GM10266 (cell line): ENCODE results near the gene MGAT3.

ENCODE experiments used
- DNase-seq: peaks from one replicate; pipeline ENCODE4 v3.0.0; 2012; ENCODE audit errors: extremely low spot score
- TF ChIP-seq, protein P1 (sequence below): IDR thresholded peaks from 2 replicates; pipeline ENCODE4 v1.5.1; 2012; ENCODE audit warnings: mild to moderate bottlenecking, low read depth; ENCODE audit not compliant: control insufficient read depth, insufficient read depth; ENCODE audit errors: missing control alignments

Gene MGAT3

DNA sequence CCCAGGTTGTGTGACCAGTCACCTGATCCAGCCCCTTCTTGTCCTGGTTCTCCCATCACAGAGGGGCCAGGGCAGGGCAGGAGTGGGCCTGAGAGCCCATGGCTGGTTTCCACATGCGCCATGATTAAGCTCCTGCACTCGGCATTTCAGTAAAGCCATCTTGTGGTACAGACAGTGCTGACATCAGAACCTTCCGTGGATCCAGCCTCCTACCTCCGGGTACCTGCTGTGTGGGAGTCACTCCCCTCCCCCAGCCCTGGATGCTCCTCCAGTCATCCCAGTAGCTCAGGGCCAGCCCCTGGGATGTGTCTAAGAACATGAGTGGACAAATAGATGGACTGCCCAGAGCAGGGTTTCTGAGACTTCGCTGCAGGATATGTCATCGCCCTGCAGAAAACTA, 22.1 kb upstream of the MGAT3 start:
- DNase-seq = no peak
- TF ChIP-seq, protein P1, sequence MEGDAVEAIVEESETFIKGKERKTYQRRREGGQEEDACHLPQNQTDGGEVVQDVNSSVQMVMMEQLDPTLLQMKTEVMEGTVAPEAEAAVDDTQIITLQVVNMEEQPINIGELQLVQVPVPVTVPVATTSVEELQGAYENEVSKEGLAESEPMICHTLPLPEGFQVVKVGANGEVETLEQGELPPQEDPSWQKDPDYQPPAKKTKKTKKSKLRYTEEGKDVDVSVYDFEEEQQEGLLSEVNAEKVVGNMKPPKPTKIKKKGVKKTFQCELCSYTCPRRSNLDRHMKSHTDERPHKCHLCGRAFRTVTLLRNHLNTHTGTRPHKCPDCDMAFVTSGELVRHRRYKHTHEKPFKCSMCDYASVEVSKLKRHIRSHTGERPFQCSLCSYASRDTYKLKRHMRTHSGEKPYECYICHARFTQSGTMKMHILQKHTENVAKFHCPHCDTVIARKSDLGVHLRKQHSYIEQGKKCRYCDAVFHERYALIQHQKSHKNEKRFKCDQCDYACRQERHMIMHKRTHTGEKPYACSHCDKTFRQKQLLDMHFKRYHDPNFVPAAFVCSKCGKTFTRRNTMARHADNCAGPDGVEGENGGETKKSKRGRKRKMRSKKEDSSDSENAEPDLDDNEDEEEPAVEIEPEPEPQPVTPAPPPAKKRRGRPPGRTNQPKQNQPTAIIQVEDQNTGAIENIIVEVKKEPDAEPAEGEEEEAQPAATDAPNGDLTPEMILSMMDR = no peak

DNA sequence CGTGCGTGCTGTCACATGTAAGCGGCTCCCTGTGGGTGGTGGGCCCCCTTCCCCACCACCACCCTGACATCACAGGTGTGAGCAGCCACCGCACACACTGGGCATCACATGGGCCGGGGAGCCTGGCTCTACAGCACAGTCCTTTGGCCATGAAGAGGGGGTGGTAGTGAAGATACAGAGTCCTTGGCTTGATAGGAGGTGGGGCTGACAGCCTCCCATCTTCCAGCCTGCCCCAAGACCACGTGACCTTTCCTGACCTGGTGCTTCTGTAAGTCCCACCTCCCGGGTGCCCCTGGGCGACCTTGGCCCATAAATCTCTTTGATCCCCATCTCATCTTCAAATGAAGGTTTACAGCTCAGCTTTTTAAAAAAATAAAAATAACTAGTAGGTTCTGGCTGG, 21.2 kb upstream of the MGAT3 start:
- DNase-seq = no peak
- TF ChIP-seq, protein P1 = no peak

DNA sequence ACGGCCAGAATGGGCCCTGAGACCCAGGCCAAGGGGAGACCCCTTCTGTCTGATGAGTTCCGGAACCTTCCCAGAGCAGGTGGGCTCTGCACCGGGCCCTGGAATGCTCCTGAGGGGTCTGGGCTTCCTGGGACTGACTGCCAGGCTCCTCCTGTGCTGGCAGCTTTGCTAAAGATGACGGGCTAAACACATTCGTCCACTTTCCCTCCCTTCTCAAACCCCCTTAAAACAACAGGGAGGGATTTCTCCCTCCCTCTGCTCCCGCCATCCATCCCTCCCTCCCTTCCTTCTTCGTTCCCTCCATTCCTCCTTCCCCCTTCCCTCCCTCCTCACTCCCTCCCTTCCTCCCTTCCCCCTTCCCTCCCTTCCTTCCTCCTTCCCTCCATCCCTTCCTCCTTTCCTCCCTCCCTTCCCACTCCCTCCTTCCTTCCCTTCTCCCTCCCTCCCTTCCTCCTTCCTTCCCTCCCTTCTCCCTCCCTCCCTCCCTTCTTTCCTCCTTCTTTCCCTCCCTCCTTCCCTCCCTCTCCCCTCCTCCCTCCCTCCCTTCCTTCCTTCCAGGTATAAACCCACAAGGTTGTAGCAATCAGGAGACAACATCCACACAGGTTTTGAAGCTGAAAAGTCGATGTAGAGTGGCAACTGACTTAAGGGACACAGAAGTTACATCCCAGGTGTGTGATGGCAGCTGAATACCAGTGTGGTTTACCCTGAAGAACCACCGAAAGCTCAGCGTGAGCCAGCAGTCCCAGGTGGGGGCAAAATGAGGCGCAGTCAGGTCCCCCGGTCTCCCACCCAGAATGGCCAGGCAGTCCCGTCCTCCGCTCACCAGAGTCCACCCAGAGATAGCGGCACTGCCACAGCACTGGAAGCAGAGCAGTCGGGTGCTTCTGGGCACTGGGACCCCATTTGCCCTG, 18.8 kb upstream of the MGAT3 start:
- TF ChIP-seq, protein P1 = no peak
- DNase-seq = no peak

DNA sequence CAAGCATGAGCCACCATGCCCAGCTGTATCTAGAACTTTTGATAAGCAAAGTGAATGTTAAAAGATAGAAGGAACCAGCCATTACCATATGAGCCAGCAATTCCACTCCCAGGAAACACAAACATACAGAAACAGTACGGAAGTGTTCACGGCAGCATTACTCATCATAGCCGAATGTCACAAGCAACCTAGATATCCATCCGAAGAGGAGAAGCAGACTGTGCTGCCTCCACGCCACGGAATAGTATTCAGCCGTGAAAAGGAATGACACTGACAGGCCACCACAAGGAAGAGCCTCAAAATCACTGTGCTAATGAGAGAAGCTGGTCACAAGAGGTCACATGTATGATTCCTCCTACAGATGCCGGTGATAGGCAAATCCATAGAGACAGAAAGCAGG, 17.6 kb upstream of the MGAT3 start:
- TF ChIP-seq, protein P1 = no peak
- DNase-seq = no peak

DNA sequence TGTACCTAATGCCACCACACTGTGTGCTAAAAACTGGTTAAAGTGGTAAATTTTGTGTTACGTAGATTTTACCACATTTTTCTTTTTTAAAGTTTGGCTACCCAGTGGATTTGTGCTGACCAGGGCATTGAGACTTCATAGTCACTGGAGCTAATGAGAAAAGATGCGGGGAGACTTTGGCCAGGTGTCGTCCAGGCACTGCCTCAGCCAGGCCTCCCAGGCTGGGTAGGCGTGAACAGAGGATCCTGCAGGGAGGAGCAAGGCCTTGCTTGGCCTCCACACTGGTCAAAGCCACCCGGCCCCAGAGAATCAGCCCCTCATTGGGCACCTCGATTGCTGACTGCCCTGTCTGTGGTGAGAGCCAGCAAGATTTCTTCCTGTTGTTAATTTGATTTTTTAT, 13.4 kb upstream of the MGAT3 start:
- TF ChIP-seq, protein P1 = no peak
- no peak for DNase-seq

DNA sequence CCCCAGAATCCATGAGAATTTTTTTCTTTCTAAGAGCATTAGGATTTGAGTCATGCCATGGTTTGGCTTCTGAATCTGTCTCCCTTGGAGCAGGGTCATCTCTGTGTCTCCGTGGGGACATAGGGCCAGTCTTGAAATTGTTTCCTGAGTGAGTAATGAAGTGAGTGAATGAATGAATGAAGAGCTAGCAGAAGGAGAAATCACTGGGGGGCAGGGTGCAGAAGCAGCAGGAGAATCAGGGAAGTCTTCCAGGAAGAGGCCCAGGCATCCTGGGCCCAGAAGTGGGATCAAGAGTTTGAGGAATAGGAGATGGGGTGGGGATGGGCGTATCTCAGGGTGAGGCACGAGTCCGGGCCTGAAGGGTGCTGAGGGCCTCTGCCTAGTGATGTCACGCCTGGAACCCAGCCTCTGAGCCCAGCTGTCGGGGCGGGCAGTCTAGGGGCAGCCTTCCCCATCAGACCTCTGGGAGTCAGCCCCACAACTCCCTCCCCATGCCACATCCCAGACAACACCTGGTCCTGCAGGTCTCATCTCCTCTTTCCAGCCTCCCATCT, 12.5 kb upstream of the MGAT3 start:
- DNase-seq = no peak
- TF ChIP-seq, protein P1 = no peak

DNA sequence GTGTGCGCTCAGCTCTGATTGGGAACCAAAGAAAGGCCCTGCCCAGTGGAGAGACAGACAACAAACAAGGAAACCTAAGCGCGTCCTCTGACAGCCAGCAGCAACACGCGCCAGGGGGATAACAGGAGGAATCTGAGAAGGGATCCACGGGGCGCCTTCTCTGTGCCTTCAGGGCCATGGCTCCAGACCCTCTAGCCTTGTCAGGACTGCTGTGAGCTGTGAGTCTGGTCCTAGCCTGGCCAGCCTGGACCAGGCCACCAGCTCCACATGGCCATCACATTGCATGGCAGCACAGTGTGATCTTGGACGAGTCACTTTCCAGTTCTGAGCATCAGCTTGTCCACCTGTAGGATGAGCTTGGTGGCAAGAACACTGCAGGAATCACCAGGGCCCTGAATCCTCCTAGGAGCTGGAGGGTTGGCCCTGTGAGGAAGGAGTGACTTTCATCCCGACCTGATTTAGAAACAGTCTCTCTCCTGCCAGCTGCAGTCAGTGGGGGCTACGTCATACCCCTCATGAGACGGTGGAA, 11.8 kb upstream of the MGAT3 start:
- TF ChIP-seq, protein P1 = no peak
- DNase-seq = no peak
